Smooth muscle cell (in vitro differentiated cells): ENCODE measurements around the gene HIP1. TPM values are rescaled to one million over a fixed set of nuclear protein-coding genes. Genes with fewer than 3 reads are reported as not detected.
"Not testable (repeated sequence)": the region's sequence is repeated elsewhere in the genome, so short reads cannot be mapped to it uniquely, and the experiment has no call there.

Experiments used
- DNase-seq: peaks from one replicate; lab custom pipeline; 2025; ENCODE audit not compliant: unreplicated experiment; lab: John Stamatoyannopoulos, UW
- H2AFZ ChIP-seq: fragments of 200-600 bp; sonication (generic); 2 replicates; pipeline ENCODE4 v1.6.0; 2016; ENCODE audit warnings: antibody characterized with exemption, low read depth, mild to moderate bottlenecking
- H3F3A ChIP-seq: fragments of 200-600 bp; sonication (generic); 2 replicates; pipeline ENCODE4 v1.6.0; 2017; ENCODE audit warnings: antibody characterized with exemption, low read depth
- H3K27ac ChIP-seq: fragments of 200-600 bp; sonication (generic); 2 replicates; pipeline ENCODE4 v1.5.1; 2016; ENCODE audit warnings: low read depth, mild to moderate bottlenecking
- H3K27me3 ChIP-seq: fragments of 200-600 bp; sonication (generic); 2 replicates; pipeline ENCODE4 v1.6.1; 2016; ENCODE audit warnings: low read depth, mild to moderate bottlenecking
- H3K36me3 ChIP-seq: fragments of 200-600 bp; sonication (generic); 2 replicates; pipeline ENCODE4 v1.5.1; 2016; ENCODE audit warnings: low read depth
- H3K4me1 ChIP-seq: fragments of 200-600 bp; sonication (generic); 2 replicates; pipeline ENCODE4 v1.5.1; 2016; ENCODE audit warnings: low read depth
- H3K4me2 ChIP-seq: fragments of 200-600 bp; sonication (generic); 2 replicates; pipeline ENCODE4 v1.6.0; 2016; ENCODE audit warnings: mild to moderate bottlenecking
- H3K4me3 ChIP-seq: fragments of 200-600 bp; sonication (generic); 2 replicates; pipeline ENCODE4 v1.5.1; 2016; ENCODE audit warnings: mild to moderate bottlenecking
- H3K79me2 ChIP-seq: fragments of 200-600 bp; sonication (generic); 2 replicates; pipeline ENCODE4 v1.6.0; 2016; ENCODE audit warnings: low read depth, mild to moderate bottlenecking
- H3K9ac ChIP-seq: fragments of 200-600 bp; sonication (generic); 2 replicates; pipeline ENCODE4 v1.6.0; 2016; ENCODE audit warnings: low read depth
- H3K9me3 ChIP-seq: fragments of 200-600 bp; sonication (generic); replicated peaks from 2 replicates; pipeline ENCODE4 v1.5.1; 2016; ENCODE audit warnings: low read depth
- H4K20me1 ChIP-seq: fragments of 200-600 bp; sonication (generic); 2 replicates; pipeline ENCODE4 v1.6.0; 2016; ENCODE audit warnings: low read depth
- WGBS: methylation state at CpG from one replicate; pipeline ENCODE4 v1.1.7; 2016; ENCODE audit warnings: low lambda C conversion rate; 5-methylcytosine and 5-hydroxymethylcytosine counted together
- polyA plus RNA-seq: library from polyadenylated mRNA; unstranded; fragments of >200 nt; fragmentation: Nextera tagmentation; extraction: Ambion mirVana; gene quantifications from 2 replicates; pipeline ENCODE4 v1.2.1, GENCODE V29; 2016
- small RNA-seq: library from RNA; depleted of rRNA; stranded (forward); fragments of <200 nt; gene quantifications from one replicate; pipeline ENCODE3, GENCODE V24; 2014
- total RNA-seq: library from RNA; depleted of rRNA; stranded (reverse); fragments of >200 nt; gene quantifications from 2 replicates; pipeline ENCODE4 v1.2.3, GENCODE V29; 2014

The HIP1 gene
- total and polyA plus RNA-seq, 2 experiments from 2014 or later, result 4.7 to 8.4 TPM

DNA sequence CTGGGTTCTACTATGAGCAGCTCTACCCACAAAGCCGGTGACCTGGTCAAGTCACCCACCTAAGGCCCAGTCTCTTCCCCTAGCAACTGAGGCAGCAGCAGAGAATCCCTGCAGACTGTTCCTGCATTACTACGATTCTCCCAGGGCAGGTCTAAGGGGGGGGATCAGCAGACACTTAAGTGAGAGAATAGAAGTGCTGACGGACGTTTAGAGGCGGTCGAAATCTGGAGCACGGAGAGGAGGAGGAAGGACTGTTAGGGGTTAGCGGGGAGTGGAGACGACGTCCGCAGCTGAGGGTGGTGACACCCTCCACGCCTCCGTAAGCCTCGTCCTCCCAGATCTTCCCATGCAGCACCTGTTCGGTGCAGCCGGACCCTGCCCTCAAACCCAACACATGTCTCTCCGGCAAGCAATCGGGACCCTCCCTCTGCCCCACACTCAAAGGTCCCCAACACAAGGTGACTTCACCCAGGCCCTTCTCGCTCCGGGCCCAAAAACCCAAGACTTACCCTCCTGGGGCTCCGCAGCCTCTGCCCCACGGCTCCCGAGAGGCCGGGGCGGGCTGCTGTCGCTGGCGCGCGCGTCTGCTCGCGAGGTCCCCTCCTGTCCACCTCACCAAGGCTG, 253.3 kb downstream of the HIP1 start:
- peak overlapping the region; percentile 82 for H3K9ac ChIP-seq
- H3K27me3 ChIP-seq, H2AFZ ChIP-seq, H3K36me3 ChIP-seq, H3F3A ChIP-seq, H3K9me3 ChIP-seq, DNase-seq, H3K4me1 ChIP-seq: not testable (repeated sequence)
- peak overlapping the region; percentile 98 for H3K4me3 ChIP-seq
- H3K4me2 ChIP-seq, result peak overlapping the region; percentile 96
- 2% methylated on average over 32 of the region's 32 CpGs for WGBS
- peaks cover 13% of the 10 kb centered on the region for H3K79me2 ChIP-seq
- H3K27ac ChIP-seq, result peak overlapping the region; percentile 71
- peaks cover 17% of the 10 kb centered on the region for H4K20me1 ChIP-seq

Small RNAs within 50 kb of the gene (small RNA-seq; reads per million reads assigned to genes)
- gene AC211429.1 (not detected), gene RF00019 (not detected)

Other genes starting within 250 kb of the HIP1 start
- not detected in 2 replicates for gene SPDYE5, start 246.6 kb downstream of the HIP1 start, total RNA-seq
- gene SPDYE5, start 246.6 kb downstream of the HIP1 start, polyA plus RNA-seq, result 0.22 and 1.1 TPM in 2 replicates
- gene CCL26, start 33.3 kb upstream of the HIP1 start, total RNA-seq, result not detected in 2 replicates
- gene CCL26, start 33.3 kb upstream of the HIP1 start, polyA plus RNA-seq, result 1.2 and 1.5 TPM in 2 replicates
- not detected in 2 replicates for gene CCL24, start 74.9 kb upstream of the HIP1 start, total RNA-seq
- not detected in 2 replicates for gene CCL24, start 74.9 kb upstream of the HIP1 start, polyA plus RNA-seq
- gene RHBDD2, start 140.1 kb upstream of the HIP1 start, total RNA-seq, result 36.6 and 43.9 TPM in 2 replicates
- 97.6 and 105 TPM in 2 replicates for gene RHBDD2, start 140.1 kb upstream of the HIP1 start, polyA plus RNA-seq
- gene POR, start 176.2 kb upstream of the HIP1 start, total RNA-seq, result 28.3 and 46.7 TPM in 2 replicates
- gene POR, start 176.2 kb upstream of the HIP1 start, polyA plus RNA-seq, result 52.7 and 63.4 TPM in 2 replicates